Osteoblast (primary cell): ENCODE data around the gene ATP6V0A4. TPM values are rescaled to one million over a fixed set of nuclear protein-coding genes. Genes with fewer than 3 reads are reported as not detected.

Experiments used
- DNase-seq: peaks from one replicate; pipeline ENCODE4 v3.0.0; 2011; ENCODE audit warnings: low spot score, mixed read lengths; ENCODE audit not compliant: insufficient read length; ENCODE audit errors: missing footprints
- H2AFZ ChIP-seq: 2 replicates; pipeline ENCODE4 v1.6.0; 2011; ENCODE audit warnings: mild to moderate bottlenecking, low read length
- H3K27ac ChIP-seq: 2 replicates; pipeline ENCODE4 v1.5.1; 2011; ENCODE audit warnings: mild to moderate bottlenecking, low read depth, low read length, moderate library complexity
- H3K27me3 ChIP-seq: 2 replicates; pipeline ENCODE4 v1.6.0; 2012; ENCODE audit warnings: mild to moderate bottlenecking, control low read depth, inconsistent platforms, low read length, moderate library complexity; ENCODE audit not compliant: insufficient read depth
- H3K36me3 ChIP-seq: 2 replicates; pipeline ENCODE4 v1.5.1; 2011; ENCODE audit warnings: mild to moderate bottlenecking, low read length, control low read depth, moderate library complexity; ENCODE audit not compliant: insufficient read depth
- H3K4me1 ChIP-seq: 2 replicates; pipeline ENCODE4 v1.5.1; 2011; ENCODE audit warnings: mild to moderate bottlenecking, low read length, control low read depth, moderate library complexity; ENCODE audit not compliant: insufficient read depth
- H3K4me2 ChIP-seq: 2 replicates; pipeline ENCODE4 v1.6.0; 2011; ENCODE audit warnings: mild to moderate bottlenecking, low read length; ENCODE audit not compliant: insufficient read depth
- H3K4me3 ChIP-seq: fragments of 200-600 bp; sonication (generic); 3 replicates; pipeline ENCODE4 v1.5.1; 2012; ENCODE audit warnings: mild to moderate bottlenecking, low read length, inconsistent platforms; ENCODE audit not compliant: insufficient read depth
- H3K79me2 ChIP-seq: 2 replicates; pipeline ENCODE4 v1.6.0; 2012; ENCODE audit warnings: mild to moderate bottlenecking, low read length, control low read depth, inconsistent platforms; ENCODE audit not compliant: insufficient read depth
- H3K9me3 ChIP-seq: 2 replicates; pipeline ENCODE4 v1.5.1; 2011; ENCODE audit warnings: low read depth, low read length, control low read depth
- H4K20me1 ChIP-seq: 2 replicates; pipeline ENCODE4 v1.6.0; 2012; ENCODE audit warnings: mild to moderate bottlenecking, low read length, control low read depth; ENCODE audit not compliant: insufficient read depth
- total RNA-seq: library from RNA; depleted of rRNA; stranded (reverse); fragments of >200 nt; gene quantifications from 2 replicates; pipeline ENCODE4 v1.2.3, GENCODE V29; 2012
- TF ChIP-seq, protein P1 (sequence below): IDR thresholded peaks from 2 replicates; pipeline ENCODE4 v1.5.1; 2011; ENCODE audit warnings: mild to moderate bottlenecking, low read depth, low read length, moderate library complexity; ENCODE audit errors: extremely low read depth

Gene ATP6V0A4
- total RNA-seq, 1 donor, result under 0.01 TPM

GRCh38 chr7:138755842-138756590 is 42.0 kb downstream of the ATP6V0A4 start:
- H3K27ac ChIP-seq, result no peak overlapping the region
- no peak overlapping the region for H3K4me3 ChIP-seq
- H3K4me2 ChIP-seq, result no peak overlapping the region
- DNase-seq, result no peak
- no peaks in the 10 kb centered on the region for H4K20me1 ChIP-seq
- H3K27me3 ChIP-seq, result no peaks in the 10 kb centered on the region
- H3K9me3 ChIP-seq, result no peaks in the 10 kb centered on the region
- H2AFZ ChIP-seq, result no peak overlapping the region
- H3K79me2 ChIP-seq, result no peaks in the 10 kb centered on the region
- TF ChIP-seq, protein P1, sequence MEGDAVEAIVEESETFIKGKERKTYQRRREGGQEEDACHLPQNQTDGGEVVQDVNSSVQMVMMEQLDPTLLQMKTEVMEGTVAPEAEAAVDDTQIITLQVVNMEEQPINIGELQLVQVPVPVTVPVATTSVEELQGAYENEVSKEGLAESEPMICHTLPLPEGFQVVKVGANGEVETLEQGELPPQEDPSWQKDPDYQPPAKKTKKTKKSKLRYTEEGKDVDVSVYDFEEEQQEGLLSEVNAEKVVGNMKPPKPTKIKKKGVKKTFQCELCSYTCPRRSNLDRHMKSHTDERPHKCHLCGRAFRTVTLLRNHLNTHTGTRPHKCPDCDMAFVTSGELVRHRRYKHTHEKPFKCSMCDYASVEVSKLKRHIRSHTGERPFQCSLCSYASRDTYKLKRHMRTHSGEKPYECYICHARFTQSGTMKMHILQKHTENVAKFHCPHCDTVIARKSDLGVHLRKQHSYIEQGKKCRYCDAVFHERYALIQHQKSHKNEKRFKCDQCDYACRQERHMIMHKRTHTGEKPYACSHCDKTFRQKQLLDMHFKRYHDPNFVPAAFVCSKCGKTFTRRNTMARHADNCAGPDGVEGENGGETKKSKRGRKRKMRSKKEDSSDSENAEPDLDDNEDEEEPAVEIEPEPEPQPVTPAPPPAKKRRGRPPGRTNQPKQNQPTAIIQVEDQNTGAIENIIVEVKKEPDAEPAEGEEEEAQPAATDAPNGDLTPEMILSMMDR, result no peak
- no peaks in the 10 kb centered on the region for H3K36me3 ChIP-seq
- no peaks in the 10 kb centered on the region for H3K4me1 ChIP-seq

- Histone ChIP-seq H3K9me3 (no peaks in the 10 kb centered on the region), H4K20me1 (no peaks in the 10 kb centered on the region), H3K4me3 (no peak overlapping the region), H3K27me3 (no peaks in the 10 kb centered on the region), H2AFZ (no peak overlapping the region), H3K4me1 (no peaks in the 10 kb centered on the region), H3K79me2 (no peaks in the 10 kb centered on the region), H3K27ac (no peak overlapping the region), H3K4me2 (no peak overlapping the region), H3K36me3 (no peaks in the 10 kb centered on the region)
- TF ChIP-seq, protein P1, result no peak
- DNase-seq, result no peak
Observed at GRCh38 chr7:138755331-138755747, 42.7 kb downstream of the ATP6V0A4 start.

DNA sequence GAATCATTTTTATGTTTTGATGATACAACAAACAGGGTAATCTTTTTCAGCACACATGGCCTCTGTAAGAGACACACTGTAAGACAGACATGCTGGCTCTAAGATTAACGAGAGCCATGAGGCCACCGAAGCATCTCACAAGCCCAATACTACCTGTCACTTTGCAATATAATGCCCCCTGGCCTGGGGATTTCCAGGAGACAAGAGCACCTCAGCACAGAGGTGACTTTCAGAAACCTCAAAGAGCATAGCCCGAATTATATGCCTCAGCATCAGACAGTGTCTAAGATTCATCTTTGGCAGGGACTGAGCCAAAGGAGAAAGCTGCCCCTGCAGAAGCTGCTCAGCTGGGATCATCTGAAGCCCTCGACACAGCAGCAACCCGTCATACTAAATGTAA is 44.4 kb downstream of the ATP6V0A4 start:
- Histone ChIP-seq H3K79me2 (no peaks in the 10 kb centered on the region), H3K27ac (no peak overlapping the region), H3K27me3 (no peaks in the 10 kb centered on the region), H3K4me3 (no peak overlapping the region), H2AFZ (no peak overlapping the region), H3K4me1 (no peaks in the 10 kb centered on the region), H3K9me3 (no peaks in the 10 kb centered on the region), H3K4me2 (no peak overlapping the region), H4K20me1 (no peaks in the 10 kb centered on the region), H3K36me3 (no peaks in the 10 kb centered on the region)
- no peak for DNase-seq
- TF ChIP-seq, protein P1, result no peak

GRCh38 chr7:138753150-138753518 is 44.9 kb downstream of the ATP6V0A4 start:
- H3K27me3 ChIP-seq, result no peaks in the 10 kb centered on the region
- no peak overlapping the region for H3K27ac ChIP-seq
- H3K36me3 ChIP-seq, result no peaks in the 10 kb centered on the region
- H3K4me1 ChIP-seq, result no peaks in the 10 kb centered on the region
- no peaks in the 10 kb centered on the region for H3K79me2 ChIP-seq
- H2AFZ ChIP-seq, result no peak overlapping the region
- TF ChIP-seq, protein P1, result no peak
- no peaks in the 10 kb centered on the region for H3K9me3 ChIP-seq
- H3K4me3 ChIP-seq, result no peak overlapping the region
- no peak for DNase-seq
- H4K20me1 ChIP-seq, result no peaks in the 10 kb centered on the region
- H3K4me2 ChIP-seq, result no peak overlapping the region
